GM18861 (cell line): ENCODE data around the gene ZBTB7A.

Experiments used
- ATAC-seq: cut with Tn5 transposase; IDR thresholded peaks from one replicate; pipeline ENCODE4 v1.9.1; 2021; ENCODE audit not compliant: unreplicated experiment

Gene ZBTB7A

GRCh38 chr19:4094761-4095487 lies 28.2 kb upstream of the ZBTB7A start:
- ATAC-seq, result no peak

DNA sequence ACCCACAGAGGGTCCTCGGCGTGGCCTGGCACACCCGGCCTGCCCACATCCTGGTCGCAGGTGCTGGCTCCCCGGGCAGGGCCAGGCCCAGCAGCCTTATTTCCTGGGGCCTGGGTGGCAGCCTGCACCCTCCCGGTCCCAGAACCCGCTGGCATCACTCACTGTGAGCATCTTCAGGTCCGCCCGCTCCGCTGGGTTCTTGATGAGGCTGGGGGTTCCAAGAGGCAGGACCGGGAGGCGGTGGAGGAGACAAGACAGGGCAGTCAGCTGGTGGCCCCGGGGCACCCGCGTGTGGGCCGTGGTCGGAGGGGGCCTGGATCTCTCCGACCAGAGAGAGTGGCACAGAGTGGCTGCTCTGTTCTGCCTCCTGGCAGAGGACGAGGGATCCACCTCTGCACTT lies 27.6 kb upstream of the ZBTB7A start:
- no peak for ATAC-seq

DNA sequence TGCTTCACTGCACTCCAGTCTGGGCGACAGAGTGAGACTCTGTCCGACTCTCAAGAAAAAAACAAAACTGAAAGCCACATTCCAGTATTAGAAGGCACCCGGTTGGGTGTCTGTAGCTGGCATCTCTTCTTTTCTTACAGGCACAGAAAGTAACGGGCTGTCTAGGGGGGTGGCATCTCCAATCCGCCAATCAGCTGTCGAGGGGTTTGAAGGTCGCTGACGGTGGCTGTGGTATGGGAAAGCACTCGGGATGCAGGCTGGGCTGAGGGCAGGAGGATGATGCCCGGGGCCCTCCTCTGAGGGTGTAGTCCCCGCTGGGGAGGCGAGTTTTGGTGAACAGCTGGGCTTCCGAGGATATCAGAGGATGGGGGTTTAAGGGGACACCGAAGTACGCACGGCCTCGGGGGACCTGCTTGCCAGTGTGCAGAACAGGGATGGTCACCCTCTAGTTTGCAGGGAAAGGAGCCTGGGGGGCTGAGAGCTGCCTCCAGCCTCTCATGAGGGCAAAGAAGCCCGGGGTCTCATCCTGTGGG lies 27.0 kb upstream of the ZBTB7A start:
- ATAC-seq, result no peak

- ATAC-seq, result no peak
Measured at GRCh38 chr19:4090356-4091220, 23.9 kb upstream of the ZBTB7A start.

- ATAC-seq, result no peak
Measured at GRCh38 chr19:4089946-4090345, 23.2 kb upstream of the ZBTB7A start.

GRCh38 chr19:4089400-4089908 lies 22.8 kb upstream of the ZBTB7A start:
- ATAC-seq, result no peak

GRCh38 chr19:4088975-4089374 lies 22.3 kb upstream of the ZBTB7A start:
- no peak for ATAC-seq

GRCh38 chr19:4087787-4088679 lies 21.3 kb upstream of the ZBTB7A start:
- ATAC-seq, result no peak

GRCh38 chr19:4086411-4086867 lies 19.7 kb upstream of the ZBTB7A start:
- no peak for ATAC-seq

- ATAC-seq, result no peak
Measured at GRCh38 chr19:4084547-4084877, 17.8 kb upstream of the ZBTB7A start.

- no peak for ATAC-seq
Measured at GRCh38 chr19:4083677-4084546, 17.2 kb upstream of the ZBTB7A start.

DNA sequence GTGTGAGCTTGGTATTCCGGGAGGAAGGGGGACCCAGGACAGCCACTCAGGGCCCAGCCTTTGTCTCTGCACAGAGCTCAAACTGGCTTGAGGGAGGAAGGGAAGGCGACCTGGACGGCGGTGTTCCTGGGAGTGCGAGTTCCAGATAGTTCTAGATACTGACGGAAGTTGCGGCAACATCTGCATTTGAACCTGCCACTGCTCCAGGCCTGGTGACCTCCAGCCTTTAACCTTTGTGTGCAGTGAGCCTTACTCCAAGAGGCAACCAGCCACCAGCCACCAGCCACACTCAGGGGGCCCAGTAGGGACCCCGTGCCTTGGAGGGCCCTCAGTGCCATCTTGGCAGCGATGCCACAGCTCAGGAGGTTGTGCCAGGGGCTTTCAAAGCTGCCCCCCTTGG lies 15.5 kb upstream of the ZBTB7A start:
- no peak for ATAC-seq

GRCh38 chr19:4081441-4082129 lies 14.9 kb upstream of the ZBTB7A start:
- ATAC-seq, result no peak

- no peak for ATAC-seq
Measured at GRCh38 chr19:4080473-4080872, 13.8 kb upstream of the ZBTB7A start.

- ATAC-seq, result no peak
Measured at GRCh38 chr19:4077800-4078684, 11.3 kb upstream of the ZBTB7A start.

GRCh38 chr19:4077007-4077374 lies 10.3 kb upstream of the ZBTB7A start:
- no peak for ATAC-seq

- ATAC-seq, result no peak
Measured at GRCh38 chr19:4075373-4075772, 8.7 kb upstream of the ZBTB7A start.

GRCh38 chr19:4071610-4072009 lies 4.9 kb upstream of the ZBTB7A start:
- ATAC-seq, result no peak
